HG02840 (cell line): Measurements from ENCODE around the gene PAQR5.
"Not testable (repeated sequence)": the region's sequence is repeated elsewhere in the genome, so short reads cannot be mapped to it uniquely, and the experiment has no call there.

Experiments used
- ATAC-seq: cut with Tn5 transposase; IDR thresholded peaks from one replicate; pipeline ENCODE4 v1.9.1; 2021; ENCODE audit warnings: mild to moderate bottlenecking, moderate library complexity, moderate number of reproducible peaks; ENCODE audit not compliant: unreplicated experiment, low FRiP score

Gene PAQR5, protein sequence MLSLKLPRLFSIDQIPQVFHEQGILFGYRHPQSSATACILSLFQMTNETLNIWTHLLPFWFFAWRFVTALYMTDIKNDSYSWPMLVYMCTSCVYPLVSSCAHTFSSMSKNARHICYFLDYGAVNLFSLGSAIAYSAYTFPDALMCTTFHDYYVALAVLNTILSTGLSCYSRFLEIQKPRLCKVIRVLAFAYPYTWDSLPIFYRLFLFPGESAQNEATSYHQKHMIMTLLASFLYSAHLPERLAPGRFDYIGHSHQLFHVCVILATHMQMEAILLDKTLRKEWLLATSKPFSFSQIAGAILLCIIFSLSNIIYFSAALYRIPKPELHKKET

DNA sequence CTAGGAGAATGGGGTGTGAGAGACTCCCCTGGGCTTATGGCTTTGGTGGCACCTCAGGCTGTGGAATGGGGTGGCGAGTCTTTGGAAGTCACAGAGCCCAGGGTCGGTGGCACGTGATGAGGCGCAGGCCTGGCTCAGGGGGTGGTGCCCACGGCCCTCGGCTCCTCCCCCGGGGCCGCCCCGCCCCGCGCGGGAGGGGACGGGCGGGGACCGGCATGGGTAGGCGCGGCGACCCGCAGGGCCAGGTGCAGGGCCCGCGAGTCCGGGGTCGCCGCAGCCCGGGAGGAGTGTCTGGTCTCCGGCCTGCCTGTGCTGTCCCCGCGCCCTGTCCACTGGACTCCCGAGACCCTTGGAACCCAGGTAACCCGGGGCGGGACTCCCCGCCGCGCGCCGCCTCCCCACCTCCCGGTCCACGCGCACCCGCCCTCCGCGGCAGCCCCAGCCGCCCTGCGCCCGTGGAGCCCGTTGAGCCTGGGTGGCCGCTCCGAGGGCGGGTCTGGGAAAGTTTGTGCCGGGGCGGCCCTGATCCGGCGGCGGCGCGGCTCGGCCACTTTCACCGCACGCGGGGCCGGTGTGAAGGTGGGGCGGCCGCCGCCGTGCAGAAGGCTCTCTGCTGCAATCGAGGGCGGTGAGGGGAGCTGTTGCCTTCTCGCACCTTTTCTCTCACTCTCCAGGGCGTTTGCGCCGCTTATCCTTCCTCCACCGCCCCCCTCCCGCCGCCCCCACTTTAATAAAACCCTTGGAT lies at the start of gene PAQR5:
PAQR5 (plus strand) TSS at position 216 of the 745 bp plus-strand sequence. CDS start 61,169 bp downstream, outside the sequence.
- no peak for ATAC-seq

DNA sequence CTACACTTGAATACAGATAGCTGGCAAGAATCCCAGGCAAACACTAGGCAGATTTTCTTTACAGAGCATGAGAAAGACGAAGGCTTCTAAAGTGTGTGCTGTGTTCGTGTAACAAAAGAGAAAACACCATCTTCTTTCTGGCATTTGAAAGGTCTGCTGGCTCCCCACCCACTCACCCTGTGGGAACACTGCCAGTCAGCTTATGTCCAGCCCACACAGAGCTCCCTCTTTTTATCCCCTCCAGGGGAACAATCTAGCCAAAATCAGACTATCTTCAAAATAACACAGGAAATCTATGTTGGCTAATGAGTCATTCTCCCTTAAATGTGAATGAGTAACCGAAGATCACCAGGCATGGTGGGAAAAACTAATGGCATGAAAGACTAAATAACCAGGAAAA lies 45.6 kb upstream of the PAQR5 start:
- no peak for ATAC-seq

DNA sequence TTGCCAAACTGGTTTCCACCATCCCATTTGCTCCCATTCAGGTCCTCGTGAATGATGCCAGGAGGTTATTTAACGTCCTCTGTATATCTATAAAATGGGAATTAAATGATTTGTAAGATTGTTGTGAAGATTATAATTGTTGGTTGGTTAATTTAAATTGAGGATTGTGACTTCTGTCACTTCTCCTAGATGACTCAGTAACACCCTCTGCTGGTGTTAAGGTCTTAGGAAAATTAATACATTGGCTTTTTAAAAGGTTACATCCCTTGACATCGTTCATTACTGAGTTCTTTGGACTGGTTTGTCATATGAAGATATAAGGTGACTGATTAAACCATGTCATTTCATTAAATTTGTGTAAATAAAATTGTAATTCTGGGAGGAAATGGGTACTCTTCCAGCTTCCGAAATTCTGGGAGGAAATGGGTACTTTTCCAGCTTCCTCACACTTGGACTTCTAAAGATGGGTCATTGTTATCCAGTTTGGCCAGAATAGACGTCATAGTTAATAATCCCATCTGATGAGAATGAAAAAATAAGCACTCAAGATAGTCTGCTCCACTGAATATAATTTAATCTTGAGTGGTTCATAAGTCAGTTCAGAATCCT lies 33.3 kb upstream of the PAQR5 start:
- ATAC-seq = no peak

DNA sequence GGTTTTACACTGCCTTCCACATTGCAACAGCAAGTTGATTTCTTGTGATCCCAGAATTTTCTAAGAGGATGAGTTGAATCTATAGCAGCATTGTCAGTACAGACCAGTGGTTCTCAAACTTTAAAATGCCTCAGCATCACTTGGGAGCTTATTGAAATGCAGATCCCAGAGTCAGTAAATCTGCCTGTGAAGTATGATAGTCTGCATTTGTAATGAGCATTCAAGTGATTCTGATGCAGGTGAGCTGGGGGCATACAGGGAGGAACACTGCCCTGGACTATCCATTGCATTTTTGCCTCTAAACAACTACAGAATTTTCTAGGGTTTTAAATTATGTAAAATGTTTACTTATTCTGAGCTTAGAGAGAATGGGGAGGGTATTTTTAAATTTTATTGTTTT lies 27.5 kb upstream of the PAQR5 start:
- ATAC-seq = no peak

DNA sequence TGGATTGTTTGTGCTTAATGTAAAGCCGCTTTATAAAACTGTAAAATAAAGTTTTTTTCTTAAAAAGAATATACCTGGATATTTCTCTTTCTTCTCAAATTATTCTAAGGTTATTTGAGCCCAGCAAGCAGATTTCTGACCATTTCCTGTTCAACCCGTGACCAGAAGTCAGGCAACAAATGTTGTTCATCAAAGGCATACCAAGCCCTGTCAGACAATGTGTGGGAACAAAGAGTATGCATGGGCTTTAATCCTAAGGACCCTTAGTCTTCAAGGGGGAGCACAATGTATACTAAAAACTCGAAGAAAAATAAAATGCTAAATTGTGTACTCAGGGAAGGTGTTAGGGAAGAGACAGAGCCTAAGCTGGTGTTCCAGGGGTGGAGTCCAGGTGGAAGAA lies 26.6 kb upstream of the PAQR5 start:
- ATAC-seq = no peak

DNA sequence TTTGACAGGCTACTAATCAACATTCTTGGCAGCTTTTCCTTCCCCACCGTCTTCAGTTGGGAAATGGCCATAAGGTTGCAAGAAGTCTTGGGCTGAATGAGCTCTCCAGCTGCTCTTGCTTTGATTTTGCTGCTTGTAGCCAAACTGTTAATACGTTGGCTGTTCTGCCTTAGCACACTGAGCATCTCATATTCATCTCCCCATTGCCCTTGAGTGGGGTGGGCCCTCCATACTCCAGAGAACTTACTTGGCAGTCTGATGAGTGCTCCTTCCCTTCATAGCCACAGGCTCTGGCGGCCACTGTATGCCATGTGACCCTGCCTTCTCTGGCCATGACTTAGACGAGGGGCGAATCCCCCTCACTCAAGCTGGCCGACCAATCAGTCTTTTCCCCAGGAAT lies 25.8 kb upstream of the PAQR5 start:
- no peak for ATAC-seq

DNA sequence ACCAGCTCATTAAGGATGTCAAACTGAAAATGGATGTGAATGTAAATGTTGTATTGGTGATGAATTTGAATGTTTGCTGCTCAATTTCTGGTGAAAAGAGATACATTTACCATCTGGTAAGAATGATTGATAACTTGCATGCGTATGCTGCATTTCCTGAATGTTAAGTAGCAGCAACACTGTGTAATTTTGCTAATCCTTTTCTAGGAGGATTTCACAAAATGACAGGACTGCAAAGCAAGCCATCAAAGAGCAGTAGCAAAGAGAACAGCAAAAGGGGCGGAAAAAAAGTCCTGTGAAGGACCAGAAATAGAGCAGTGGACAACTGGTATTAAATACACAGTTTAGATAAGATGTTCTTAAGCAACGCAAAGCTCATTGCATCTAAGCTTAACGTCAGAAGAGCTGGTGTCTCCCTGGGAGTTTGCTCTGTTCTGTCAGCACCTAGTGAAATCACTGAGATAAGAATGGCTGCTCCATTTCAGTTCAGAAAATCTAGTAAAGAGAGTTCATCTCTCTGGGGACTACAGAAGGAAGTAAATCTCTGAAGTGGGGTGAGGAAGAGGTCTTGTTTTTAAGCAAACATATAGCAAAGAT lies 23.5 kb upstream of the PAQR5 start:
- ATAC-seq = no peak

DNA sequence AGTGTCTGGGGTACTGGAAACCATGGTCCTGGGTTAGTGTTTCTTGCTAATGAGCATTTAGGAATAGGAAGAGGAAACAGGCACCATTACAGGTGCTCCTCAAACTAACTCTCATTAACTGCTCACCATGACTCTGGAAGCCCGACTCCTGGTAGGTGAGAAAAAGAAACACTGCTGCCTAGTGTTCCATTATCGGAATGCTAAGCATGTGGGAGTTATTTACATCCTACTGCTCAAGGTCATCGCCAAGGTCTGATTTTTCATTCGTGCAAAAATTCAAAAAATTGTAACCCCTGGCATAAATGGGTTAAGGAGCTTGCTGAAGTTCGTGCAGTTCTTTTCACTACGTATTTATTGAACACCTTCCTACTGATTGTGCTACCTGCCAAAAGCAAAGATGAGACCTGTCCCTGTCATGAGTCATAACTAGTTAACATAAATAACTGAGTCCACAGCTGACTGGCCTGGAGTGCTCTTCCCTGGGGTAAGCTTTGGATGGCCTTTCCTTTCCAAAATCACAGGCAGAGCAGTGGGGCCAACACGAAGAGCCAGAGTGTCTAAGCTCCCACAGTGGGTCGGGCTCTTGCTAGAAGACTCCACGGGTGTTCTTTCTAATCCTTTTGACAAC lies 22.7 kb upstream of the PAQR5 start:
- ATAC-seq = no peak

DNA sequence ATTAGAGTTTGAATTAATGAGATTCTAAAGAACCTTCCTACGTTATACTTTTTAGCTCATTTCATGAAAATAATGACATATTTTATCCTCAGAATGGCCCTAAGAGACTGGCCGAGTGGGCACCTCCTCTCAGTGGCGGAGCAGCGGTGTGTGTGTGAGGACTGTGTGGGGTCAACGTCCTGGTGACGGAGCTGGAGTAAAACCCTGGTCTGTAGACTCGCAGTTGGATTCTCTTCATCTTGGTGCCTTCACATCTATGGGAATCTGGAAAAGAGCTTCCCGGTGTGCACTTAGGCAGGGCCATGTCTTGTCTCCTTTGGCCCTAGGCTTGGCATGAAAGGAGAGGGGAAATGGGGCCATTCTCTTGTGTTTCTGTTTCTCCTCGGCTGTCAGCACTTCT lies 21.4 kb upstream of the PAQR5 start:
- no peak for ATAC-seq

DNA sequence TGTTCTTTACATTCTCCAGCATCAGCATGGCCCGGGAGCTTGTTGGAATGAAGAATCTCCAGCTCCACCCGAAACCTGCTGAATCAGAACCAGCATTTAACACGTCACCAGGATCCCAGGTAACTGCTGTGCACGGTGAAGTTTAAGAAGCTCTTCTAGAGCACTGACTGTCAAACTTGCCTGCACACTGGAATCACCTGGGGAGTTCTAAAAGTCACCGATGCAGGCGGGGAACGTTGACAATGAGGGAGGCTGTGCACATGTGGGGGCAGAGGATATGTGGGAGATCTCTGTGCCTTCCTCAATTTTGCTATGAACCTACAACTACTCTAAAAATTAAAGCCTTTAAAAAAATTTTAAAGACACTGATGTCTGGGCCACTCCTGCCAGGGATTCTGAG lies 19.1 kb upstream of the PAQR5 start:
- ATAC-seq = no peak

DNA sequence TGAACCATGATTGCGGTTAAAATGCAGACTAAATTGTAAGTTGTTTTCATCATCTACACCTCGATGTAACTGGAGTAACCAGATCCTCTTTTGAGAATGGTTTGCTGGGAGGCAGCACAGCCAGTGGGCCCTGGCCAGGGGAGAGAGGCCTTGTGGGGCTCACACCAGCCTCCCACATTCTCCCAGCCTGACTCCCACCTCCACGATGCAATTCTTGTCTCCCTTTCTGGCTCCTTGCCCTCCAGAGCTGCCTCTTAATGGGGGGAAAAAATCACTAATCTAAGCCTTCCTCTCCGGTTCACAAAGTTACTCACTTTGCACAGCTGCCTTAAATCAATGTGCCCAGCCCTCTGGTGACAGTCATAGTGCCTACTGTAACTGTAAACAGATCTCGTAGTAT lies 17.9 kb upstream of the PAQR5 start:
- ATAC-seq = no peak

DNA sequence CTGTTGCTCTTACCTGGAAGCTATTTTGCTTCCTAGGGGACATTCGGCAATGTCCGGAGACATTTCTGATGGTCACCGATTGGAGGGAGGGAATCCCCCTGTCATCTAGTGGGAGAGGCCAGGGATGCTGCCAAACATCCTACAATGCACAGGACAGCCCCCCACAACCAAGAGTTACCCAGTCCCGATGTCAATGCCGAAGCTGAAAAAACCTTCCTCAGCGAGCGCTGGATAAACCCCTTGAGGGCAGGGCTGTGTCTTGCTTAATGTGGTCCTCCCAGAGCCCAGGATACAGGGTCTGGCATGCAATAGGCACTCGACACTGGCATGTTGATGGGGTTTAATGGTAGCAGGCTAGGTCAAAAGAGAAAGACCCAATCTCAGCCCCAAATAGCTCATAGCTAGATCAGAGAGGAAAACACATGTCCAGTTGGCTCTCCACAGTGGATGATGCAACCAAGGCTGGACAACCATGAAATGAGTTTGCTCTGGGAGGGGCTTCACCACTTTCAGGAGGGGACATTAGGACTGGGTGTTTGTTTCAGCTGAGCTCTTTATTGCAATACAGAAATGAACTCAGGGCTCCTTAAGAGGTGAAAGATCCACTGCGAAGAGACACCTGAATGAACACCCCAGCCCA lies 16.5 kb upstream of the PAQR5 start:
- no peak for ATAC-seq

DNA sequence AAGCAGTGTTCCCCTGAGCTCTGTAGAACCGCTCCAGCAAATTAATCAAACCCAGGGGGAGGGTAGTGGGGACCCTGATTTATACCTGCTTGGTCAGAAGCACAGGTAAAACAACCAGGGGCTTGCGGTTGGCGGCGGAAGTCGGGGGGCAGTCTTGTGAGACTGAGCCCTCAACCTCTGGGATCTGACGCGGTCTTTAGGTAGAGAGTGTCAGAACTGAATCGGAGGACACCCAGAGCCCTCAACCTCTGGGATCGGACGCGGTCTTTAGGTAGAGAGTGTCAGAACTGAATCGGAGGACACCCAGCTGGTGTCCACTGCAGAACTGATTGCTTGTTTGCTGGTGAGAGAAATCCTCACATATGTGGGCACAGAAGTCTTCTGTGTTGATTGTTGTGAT lies 12.9 kb upstream of the PAQR5 start:
- ATAC-seq = no peak

DNA sequence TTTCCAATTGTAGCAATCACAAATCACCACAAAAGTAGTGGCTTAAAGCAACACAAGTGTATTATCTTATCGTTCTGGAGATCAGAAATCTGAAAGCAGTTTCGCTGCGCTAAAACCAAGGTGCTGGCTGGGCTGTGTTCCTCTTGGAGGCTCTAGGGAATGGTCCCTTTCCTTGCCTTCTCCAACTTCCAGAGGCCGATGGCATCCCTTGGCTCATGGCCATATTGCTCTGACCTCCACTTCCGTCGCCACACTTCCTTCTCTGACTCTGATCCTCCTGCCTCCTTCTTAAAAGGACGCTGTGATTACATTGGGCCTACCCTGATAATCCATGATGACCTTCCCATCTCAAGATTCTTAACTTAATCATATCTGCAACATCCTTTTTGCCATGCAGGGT lies 10.7 kb upstream of the PAQR5 start:
- no peak for ATAC-seq

DNA sequence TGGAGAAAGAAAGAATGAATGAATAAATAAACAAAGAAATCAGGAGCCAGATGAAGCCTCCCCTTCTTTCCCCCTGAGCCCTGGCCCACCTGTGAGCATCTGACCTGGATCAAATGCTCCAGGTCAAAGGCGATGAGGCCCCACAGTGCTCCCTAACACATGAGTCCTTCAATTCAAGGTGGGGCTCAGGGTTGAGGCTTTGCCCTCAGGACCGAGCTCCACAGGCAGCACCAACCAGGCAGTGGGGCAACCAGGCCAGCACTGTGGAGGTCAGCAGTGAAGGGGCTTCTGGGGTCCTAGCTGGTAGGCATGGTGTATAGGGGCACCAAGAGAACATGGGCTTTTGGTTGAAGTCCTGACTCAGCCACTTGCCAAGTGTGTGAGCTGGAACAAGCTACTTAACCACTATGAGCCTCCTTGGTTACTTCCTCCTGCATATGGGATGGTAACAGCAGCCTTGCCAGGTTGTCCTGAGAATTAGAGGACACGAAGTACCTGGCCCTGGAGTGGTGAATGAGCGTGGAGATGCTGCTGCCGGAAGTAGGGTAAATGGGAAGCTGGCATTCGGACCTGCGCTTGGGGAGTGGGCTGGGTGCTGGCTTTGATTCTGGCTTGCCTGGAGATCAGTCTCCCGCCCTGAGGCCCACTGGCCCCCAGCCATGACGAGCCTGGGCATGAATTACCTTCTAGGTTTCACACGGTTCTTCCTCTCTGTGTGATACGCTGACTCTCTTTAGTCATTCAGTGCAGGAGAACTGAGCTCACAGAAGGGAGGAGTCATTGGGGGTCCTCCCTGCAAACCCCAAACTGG lies 10.0 kb upstream of the PAQR5 start:
- ATAC-seq = no peak

DNA sequence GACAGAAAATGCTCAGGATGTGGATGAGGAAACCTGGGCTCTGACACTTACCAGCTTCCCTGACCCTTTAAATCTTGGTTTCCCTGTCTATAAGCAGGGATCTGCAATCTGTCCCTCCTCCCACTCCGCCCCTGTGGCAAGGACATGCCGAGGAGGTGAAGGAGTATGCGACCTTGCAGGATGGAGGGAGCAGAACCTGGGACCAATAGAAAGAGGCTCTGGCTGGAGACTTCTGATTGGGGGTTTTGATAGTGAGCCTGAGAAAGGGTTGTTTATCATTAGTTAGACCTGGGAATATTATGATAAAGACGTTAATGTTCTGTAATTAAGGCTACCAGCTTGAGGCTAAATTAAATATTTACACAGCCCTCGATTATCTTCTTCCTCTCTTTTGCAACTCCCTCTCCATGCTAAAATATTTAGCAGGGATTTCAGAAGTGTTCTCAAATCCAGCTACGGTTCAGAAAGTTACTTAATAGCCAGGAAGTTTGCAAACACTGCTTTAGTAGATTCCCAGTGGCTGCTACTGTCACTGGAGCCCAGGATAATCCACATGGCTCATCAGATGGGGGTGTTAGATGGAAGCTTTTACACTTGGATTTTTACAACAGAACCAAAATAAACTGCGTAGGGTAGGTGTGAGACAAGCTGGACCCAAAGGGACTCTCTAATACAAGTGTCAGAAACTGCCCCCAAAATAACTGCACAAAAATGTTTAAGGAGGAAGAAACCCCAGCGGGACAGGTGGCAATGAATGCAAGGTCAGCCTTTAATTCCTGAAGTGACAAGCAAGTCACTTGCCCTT lies 9.2 kb upstream of the PAQR5 start:
- ATAC-seq = no peak

DNA sequence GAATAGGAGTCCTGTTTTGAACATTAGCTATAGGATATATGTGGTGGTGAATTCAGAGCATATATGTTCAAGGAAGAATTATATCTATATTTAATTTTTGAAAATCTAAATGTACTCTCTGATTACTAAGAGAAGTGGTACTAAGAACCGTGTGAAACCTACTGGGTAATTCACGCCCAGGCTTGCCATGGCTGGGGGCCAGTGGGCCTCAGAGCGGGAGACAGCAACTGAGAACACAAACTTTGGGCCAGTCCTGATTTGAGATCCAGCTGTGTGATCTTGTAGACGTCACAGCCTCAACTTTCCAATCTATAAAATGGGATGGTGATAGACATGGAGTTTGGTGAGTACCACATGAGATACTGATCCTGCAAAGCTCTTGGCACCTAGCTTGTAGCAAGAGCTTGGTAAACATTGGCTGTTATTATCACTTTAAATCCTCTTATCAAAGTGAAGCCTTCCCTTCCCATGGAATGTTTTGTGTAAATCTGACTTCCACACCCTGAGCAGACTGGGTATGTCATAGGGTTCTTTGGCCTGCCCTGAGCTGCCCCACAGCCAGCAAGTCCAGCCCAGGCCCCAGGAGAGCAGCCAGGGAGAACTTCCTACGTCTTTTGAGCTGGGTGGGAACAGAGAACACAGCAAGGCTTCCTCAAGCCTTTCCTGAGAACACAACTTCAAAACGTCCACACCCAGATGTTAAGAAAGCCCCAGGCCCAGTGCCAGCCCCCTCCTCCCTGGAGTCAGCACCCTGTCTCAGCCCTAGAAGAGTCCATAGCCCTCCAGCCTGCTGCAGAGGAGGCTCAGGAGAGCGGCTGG lies 8.2 kb upstream of the PAQR5 start:
- ATAC-seq = no peak

DNA sequence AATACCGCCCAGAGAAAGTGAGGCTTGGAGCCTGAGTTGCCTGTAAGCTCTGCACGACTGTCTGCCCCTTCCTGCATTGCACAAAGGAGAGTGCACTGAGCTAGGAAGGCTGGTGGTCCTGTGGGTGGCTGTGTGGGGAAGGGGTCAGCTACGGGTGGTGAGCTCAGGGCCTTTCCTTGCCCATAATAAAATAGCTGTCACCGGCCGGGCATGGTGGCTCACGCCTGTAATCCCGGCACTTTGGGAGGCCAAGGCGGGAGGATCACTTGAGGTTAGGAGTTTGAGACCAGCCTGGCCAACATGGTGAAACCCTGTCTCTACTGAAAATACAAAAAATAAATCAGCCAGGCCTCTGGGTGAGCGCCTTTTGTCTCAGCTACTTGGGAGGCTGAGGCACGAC lies 7.1 kb upstream of the PAQR5 start:
- not testable (repeated sequence) for ATAC-seq
